GM19463 (cell line): ENCODE measurements around the gene WNT4.

Experiments used
- ATAC-seq: cut with Tn5 transposase; IDR thresholded peaks from one replicate; pipeline ENCODE4 v1.9.1; 2021; ENCODE audit warnings: mild to moderate bottlenecking, moderate library complexity; ENCODE audit not compliant: unreplicated experiment

The WNT4 gene

GRCh38 chr1:22164841-22165808 is 22.2 kb upstream of the WNT4 start:
- no peak for ATAC-seq

GRCh38 chr1:22163564-22163963 is 20.7 kb upstream of the WNT4 start:
- ATAC-seq: no peak

DNA sequence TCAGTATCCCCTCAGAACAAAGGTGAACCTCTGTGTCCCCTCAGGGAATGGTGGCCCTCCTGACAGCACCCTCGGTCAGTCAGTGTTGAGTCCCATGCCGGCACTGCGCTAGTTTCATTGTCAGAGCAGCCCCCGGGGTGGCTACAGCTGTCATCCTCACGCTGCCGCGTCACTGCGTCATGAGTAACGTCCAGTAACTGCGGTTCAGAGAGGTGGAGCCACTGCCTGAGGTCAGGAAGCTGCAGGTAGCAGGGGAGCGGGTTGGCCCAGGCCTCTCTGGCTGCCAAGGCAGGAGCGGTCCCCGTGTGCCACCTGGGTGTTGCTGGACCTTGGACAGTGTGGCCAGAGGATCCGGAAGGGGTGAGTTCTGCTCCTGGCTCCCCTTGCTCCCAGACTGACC is 20.2 kb upstream of the WNT4 start:
- ATAC-seq: no peak

- ATAC-seq: no peak
Observed at GRCh38 chr1:22159891-22160290, 17.0 kb upstream of the WNT4 start.

DNA sequence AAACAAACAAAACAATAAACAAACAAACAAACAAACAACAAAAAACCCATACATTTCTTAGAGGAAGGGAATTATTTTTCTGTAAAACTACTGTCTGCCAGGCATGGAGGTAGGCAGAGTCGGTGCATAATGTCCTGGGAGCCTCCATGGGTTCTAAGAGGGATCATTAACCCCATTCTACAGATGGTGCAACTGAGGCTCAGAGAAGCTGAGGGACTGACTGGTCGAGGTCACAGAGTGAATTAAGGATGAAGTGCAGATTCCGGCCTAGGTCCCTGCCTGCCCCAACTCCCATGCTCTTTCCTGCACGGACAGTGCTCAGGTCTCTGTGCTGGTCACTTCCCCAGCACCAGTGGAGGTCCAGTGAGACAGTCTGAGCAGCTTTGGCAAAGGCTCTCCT is 15.8 kb upstream of the WNT4 start:
- no peak for ATAC-seq

DNA sequence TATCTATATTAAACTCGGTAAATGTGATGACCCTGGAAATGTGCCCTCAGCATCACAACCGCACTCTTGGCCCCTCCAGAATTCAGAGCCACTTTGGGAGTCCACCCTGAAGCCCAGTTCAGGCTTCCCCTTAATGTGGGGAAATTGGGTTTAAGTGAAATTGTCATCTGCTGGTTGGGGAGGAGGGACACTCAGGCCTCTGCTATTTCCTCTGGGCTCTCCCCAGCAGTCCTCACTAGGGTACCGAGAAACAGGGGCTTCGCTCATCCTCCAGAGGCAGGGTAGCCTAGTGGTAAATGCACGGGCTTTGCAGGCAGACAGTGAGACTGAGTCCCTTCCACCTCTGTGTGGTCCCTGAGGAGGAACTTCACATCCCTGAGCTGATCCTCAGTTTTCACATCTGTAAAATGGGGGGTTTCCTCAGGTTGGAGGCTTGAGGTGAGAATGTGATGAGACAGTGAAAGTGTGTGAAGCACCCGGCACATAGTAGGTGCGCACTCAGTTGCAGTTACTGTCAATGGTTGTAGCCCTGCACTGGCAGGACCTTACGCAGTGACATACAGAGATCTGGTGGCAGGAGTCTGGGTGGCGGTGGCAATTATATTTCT is 14.6 kb upstream of the WNT4 start:
- ATAC-seq: no peak

- ATAC-seq: no peak
Observed at GRCh38 chr1:22155517-22155916, 12.6 kb upstream of the WNT4 start.

DNA sequence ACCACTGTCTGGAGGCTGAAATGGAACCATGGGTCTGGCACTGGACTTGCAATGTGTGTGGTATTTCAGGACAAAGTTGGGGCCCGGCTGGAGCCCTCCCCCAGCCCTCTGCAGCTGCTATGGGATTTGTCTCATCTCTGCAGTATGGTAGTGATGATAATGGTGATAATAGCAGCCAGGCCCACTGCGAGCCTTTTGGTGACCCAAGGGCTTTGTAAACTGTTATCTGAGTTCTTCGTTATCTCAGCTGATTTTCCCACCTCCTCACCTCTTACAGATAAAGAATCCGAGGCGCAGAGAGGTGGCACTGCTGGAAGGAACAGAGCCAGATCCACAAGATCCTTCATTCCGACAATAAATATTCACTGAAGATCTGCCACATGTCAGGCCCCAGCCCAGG is 11.7 kb upstream of the WNT4 start:
- ATAC-seq: no peak

- no peak for ATAC-seq
Observed at GRCh38 chr1:22153660-22154437, 11.0 kb upstream of the WNT4 start.

DNA sequence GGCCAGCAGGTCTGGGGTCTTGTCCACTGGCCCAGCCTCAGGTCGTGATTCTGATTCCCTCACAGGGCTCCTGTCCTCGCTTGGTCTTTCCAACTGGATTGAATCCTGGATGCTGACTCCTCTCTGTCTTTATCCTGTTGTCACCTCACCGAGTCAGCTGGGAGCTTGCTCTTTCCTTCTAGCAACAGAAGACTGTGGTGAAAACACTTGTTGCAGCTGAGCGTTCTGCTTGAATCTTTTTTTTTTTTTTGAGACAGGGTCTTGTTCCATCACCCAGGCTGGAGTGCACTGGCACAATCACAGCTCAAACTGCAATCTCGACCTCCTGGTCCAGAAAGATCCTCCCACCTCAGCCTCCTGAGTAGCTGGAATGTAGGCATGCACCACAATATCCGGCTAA is 8.0 kb upstream of the WNT4 start:
- no peak for ATAC-seq

DNA sequence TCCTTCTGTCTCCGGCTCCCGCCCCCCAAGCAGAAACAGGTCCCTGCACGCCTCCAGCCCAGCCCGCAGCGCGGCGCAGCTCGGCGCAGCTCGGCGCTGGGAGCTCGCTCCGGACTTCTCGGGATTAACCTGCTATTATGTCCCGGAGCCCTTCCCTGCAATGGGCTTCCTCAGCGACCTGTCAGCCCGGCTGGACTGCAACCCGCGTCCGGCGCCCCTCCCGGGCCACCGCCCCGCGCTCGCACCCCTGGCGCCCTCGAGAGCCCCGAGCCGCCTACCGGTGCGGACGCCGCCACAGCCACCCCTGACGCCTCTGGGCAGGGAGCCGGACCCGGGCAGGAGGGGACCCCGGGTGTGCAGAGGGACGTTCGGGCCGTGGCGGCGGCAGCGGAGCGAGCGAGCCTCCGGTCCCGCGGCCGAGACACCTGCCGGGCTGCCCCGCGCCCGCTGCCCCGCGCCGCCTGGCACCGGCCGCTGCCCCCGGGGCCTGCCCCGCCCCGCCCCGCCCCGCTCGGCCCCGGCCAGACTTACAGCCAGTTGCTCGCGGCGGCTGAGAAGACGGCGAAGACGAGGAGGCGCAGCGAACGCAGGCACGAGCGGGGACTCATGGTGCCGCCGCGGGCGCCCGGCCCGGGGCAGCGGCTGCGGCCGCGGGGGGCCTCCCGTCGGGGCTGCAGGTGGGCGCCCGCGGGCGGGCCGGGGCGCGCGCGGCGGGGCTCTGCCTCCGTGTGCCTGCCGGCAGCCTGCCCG is 407 bp downstream of the WNT4 start:
- no peak for ATAC-seq

- no peak for ATAC-seq
Observed at GRCh38 chr1:22141554-22142314, 1.2 kb downstream of the WNT4 start.

- ATAC-seq: no peak
Observed at GRCh38 chr1:22140694-22141093, 2.2 kb downstream of the WNT4 start.

- ATAC-seq: no peak
Observed at GRCh38 chr1:22139817-22140216, 3.1 kb downstream of the WNT4 start.

DNA sequence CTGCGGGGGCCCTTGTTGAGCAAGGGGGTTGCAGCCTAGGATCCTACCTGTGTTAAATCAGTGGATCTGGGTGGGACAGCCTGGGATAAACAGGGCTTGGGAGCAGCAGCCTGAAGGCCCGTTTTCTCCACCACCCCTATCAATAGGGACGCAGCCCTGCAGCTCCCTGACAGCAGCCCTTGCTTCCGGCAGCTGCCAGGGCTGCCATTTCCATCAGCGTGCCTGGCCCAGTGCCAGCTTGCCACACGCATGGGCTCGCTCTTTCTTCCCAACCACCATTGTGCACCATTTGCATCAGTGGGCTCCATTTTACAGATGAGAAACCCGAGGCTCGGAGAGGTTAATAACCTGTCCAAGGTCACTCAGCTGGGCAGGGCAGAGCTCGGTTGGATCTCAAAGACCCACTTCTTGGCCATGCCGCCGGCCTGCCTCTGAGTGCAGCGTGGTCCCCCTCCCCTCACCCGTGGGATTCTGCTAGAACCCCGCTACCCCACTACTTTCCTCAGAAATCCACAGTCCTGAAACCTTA is 3.8 kb downstream of the WNT4 start:
- no peak for ATAC-seq

- ATAC-seq: no peak
Observed at GRCh38 chr1:22137004-22137720, 5.7 kb downstream of the WNT4 start.

DNA sequence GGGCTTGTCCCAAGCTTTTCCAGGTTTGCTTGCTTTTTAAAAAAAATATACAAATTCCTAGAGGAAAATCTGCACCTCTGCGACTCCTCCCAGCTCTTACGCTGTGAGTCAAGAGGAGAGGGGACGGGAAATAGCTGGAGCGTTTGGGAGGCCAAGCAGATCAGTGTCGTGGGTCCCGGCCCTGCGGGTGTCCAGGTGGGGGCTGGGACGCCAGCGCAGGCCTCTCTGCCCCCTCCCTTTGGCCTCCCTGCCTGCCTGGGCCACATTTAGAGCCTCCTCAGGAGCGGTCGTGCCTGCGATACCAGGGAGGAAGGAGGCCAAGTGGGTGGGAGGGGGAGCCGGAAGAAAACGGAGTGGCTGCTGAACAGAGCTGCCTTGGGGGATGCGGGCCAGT is 9.0 kb downstream of the WNT4 start:
- ATAC-seq: no peak

DNA sequence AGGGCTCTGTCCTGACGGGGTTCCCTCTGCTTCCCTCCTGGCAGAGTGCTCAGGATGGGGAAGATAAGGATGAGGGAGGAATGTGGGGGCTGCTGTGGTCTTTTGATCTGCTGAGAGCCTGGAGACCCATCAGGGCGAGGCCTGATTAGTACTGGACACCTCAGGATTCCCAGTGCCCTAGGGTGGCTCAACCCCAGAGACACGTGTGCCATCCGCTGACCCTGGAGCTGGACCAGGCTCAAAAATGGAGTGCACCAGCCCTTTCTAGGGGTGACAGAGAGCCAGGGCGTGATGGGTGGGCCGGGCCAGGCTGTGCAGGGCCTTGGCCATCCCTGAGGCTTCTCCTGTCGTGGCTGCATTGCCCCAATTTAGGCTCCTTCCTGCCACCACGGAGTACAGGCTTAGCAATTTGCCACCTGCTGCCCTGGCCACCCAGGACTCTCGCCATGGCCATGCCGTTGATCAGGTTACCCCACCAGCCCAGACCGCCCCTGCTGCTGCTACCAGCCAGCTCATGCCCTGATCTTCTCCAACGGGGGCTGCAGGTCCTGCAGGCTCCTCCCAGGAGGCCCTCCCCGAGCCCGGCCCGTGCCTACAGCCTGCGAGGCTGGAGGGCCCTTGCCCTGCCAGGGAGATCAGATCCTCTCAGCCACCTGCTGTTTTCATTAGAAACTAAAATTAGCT is 9.5 kb downstream of the WNT4 start:
- no peak for ATAC-seq
